Neutrophil (primary cell): ENCODE results near the gene LHX5.

Experiments
- H3K27ac ChIP-seq: fragments of 200-600 bp; sonication (generic); 2 replicates; pipeline ENCODE4 v1.5.1; 2016; ENCODE audit warnings: mild to moderate bottlenecking, moderate library complexity
- H3K27me3 ChIP-seq: fragments of 200-600 bp; sonication (generic); 2 replicates; pipeline ENCODE4 v1.6.0; 2016; ENCODE audit warnings: mild to moderate bottlenecking
- H3K36me3 ChIP-seq: fragments of 200-600 bp; sonication (generic); 2 replicates; pipeline ENCODE4 v1.5.1; 2017
- H3K4me1 ChIP-seq, 2 experiments: fragments of 200-600 bp in 1 of 2; sonication (generic) in 1 of 2; 1 replicate in 1 of 2; 2 replicates in 1 of 2; pipeline versions ENCODE4 v1.5.1 to v1.6.1; 2013 to 2016; ENCODE audit warnings: low read depth in 1 of 2, low read length in 1 of 2, mild to moderate bottlenecking in 1 of 2, moderate library complexity in 1 of 2; ENCODE audit not compliant: control insufficient read depth in 1 of 2, insufficient read depth in 1 of 2
- H3K4me3 ChIP-seq, 2 experiments: fragments of 200-600 bp in 1 of 2; sonication (generic) in 1 of 2; 1 replicate in 1 of 2; 2 replicates in 1 of 2; pipeline ENCODE4 v1.5.1; 2013 to 2016; ENCODE audit warnings: low read depth in 1 of 2, low read length in 1 of 2, mild to moderate bottlenecking in 1 of 2, moderate library complexity in 1 of 2
- H3K9me3 ChIP-seq: fragments of 200-600 bp; sonication (generic); 2 replicates; pipeline ENCODE4 v1.5.1; 2016
- TF ChIP-seq, protein P1 (sequence below): fragments of 200-600 bp; sonication (generic); IDR thresholded peaks from 2 replicates; pipeline ENCODE4 v1.5.1; 2016; ENCODE audit warnings: antibody characterized with exemption

LHX5 gene

DNA sequence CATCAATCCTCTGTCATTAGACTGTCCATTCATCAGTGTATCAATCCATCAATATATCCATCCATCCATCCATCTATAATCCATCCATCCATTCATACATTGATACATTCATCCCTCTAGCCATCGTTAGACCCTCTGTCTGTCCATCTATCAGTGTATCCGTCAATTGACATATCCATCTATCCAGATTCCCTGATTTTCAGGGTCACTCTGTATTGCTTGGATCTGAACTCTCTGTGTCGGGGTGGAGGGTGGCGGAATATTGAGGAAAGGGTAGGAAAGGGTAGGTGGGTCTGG is 32.4 kb downstream of the LHX5 start:
- Histone ChIP-seq H3K9me3 (no peaks in the 10 kb centered on the region), H3K4me1 (no peaks in the 10 kb centered on the region), H3K27me3 (peaks cover 17% of the 10 kb centered on the region), H3K36me3 (no peaks in the 10 kb centered on the region), H3K27ac (no peak overlapping the region), H3K4me3 (no peak overlapping the region)
- TF ChIP-seq, protein P1, sequence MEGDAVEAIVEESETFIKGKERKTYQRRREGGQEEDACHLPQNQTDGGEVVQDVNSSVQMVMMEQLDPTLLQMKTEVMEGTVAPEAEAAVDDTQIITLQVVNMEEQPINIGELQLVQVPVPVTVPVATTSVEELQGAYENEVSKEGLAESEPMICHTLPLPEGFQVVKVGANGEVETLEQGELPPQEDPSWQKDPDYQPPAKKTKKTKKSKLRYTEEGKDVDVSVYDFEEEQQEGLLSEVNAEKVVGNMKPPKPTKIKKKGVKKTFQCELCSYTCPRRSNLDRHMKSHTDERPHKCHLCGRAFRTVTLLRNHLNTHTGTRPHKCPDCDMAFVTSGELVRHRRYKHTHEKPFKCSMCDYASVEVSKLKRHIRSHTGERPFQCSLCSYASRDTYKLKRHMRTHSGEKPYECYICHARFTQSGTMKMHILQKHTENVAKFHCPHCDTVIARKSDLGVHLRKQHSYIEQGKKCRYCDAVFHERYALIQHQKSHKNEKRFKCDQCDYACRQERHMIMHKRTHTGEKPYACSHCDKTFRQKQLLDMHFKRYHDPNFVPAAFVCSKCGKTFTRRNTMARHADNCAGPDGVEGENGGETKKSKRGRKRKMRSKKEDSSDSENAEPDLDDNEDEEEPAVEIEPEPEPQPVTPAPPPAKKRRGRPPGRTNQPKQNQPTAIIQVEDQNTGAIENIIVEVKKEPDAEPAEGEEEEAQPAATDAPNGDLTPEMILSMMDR, result no peak

DNA sequence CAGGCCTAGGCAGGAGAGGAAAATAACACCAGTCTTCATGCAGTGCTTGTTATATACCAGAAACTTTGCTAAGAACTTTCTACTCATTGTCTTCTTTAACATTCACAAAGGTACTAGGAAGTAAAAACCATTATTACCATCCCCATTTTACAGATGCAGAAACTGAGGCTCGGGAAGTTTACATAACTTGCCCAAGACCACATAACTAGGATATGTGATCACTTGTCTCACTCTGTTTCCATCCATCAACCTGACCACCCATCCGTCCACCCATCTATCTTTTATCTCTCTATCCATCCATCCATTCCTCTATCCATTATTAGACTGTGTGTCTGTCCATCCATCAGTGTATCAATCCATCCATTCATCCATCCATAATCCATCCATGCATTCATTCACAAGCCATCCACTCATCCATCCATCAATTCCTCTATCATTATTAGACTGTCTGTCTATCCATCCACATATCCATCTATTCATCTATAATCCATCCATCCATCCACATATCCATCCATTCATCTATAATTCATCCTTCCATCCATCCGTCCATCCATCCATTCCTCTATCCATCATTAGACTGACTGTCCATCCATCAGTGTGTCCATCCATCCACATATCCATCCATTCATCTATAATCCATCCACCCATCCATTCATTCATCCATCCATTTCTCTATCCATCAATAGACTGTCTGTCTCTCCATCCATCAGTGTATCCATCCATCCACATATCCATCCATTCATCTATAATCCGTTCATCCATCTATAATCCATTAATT is 33.0 kb downstream of the LHX5 start:
- Histone ChIP-seq H3K4me1 (no peaks in the 10 kb centered on the region), H3K36me3 (no peaks in the 10 kb centered on the region), H3K9me3 (no peaks in the 10 kb centered on the region), H3K4me3 (no peak overlapping the region), H3K27me3 (peaks cover 17% of the 10 kb centered on the region), H3K27ac (no peak overlapping the region)
- TF ChIP-seq, protein P1, result no peak

GRCh38 chr12:113437729-113438100 is 34.0 kb downstream of the LHX5 start:
- Histone ChIP-seq H3K4me1 (no peaks in the 10 kb centered on the region), H3K27ac (no peak overlapping the region), H3K4me3 (no peak overlapping the region), H3K9me3 (no peaks in the 10 kb centered on the region), H3K27me3 (peaks cover 11% of the 10 kb centered on the region), H3K36me3 (no peaks in the 10 kb centered on the region)
- TF ChIP-seq, protein P1, result no peak

- H3K36me3 ChIP-seq, result no peaks in the 10 kb centered on the region
- H3K27ac ChIP-seq, result no peak overlapping the region
- TF ChIP-seq, protein P1, result no peak
- H3K4me3 ChIP-seq, result no peak overlapping the region
- no peaks in the 10 kb centered on the region for H3K4me1 ChIP-seq
- H3K9me3 ChIP-seq, result no peaks in the 10 kb centered on the region
- peaks cover 7% of the 10 kb centered on the region for H3K27me3 ChIP-seq
Measured at GRCh38 chr12:113436993-113437728, 34.5 kb downstream of the LHX5 start.

- peaks cover 7% of the 10 kb centered on the region for H3K27me3 ChIP-seq
- H3K9me3 ChIP-seq, result no peaks in the 10 kb centered on the region
- H3K36me3 ChIP-seq, result no peaks in the 10 kb centered on the region
- no peak overlapping the region for H3K4me3 ChIP-seq
- H3K4me1 ChIP-seq, result no peaks in the 10 kb centered on the region
- TF ChIP-seq, protein P1, result no peak
- H3K27ac ChIP-seq, result no peak overlapping the region
Measured at GRCh38 chr12:113436586-113436985, 35.1 kb downstream of the LHX5 start.
